LNCAP (cell line): ENCODE measurements around the gene PVALB.

Experiments
- CTCF ChIP-seq: fragments of 450-650 bp; IDR thresholded peaks from 2 replicates; pipeline ENCODE4 v1.5.1; 2017; ENCODE audit warnings: mild to moderate bottlenecking

Gene PVALB

GRCh38 chr22:36816636-36817524, at the start of gene PVALB:
Gene PVALB (minus strand): TSS chr22:36817035. CDS start chr22:36817005, 30 bp downstream.
- no peak for TF ChIP-seq CTCF

GRCh38 chr22:36865346-36865745, 48.5 kb upstream of the PVALB start:
- no peak for TF ChIP-seq CTCF

GRCh38 chr22:36864454-36865215, 47.8 kb upstream of the PVALB start:
- no peak for TF ChIP-seq CTCF

GRCh38 chr22:36863979-36864378, 47.1 kb upstream of the PVALB start:
- no peak for TF ChIP-seq CTCF

- TF ChIP-seq CTCF = no peak
Observed at GRCh38 chr22:36863281-36863680, 46.4 kb upstream of the PVALB start.

GRCh38 chr22:36862251-36863242, 45.7 kb upstream of the PVALB start:
- no peak for TF ChIP-seq CTCF
